H1 (cell line): ENCODE results near the gene POC1B. TPM values are rescaled to one million over a fixed set of nuclear protein-coding genes. Genes with fewer than 3 reads are reported as not detected.

Experiments
- CTCF ChIA-PET: fragments of 300-600 bp; sonication (Branson Sonifier 250); formaldehyde crosslinking; loops from one replicate; lab custom pipeline; 2021; ENCODE audit not compliant: partially characterized antibody; lab: Charles Lee
- POLR2A ChIA-PET: fragments of 300-600 bp; sonication (Branson Sonifier 250); formaldehyde crosslinking; loops from one replicate; lab custom pipeline; 2021; ENCODE audit warnings: inconsistent platforms; ENCODE audit not compliant: partially characterized antibody; lab: Charles Lee
- DNase-seq, 2 experiments: peaks; one replicate each; pipeline versions ENCODE4 v3.0.0 to v3.0.0-alpha.2; 2010 to 2022; ENCODE audit warnings: low spot score in 2 of 2, low read depth in 1 of 2, mixed read lengths in 1 of 2
- FAIRE-seq: peaks from 2 replicates; lab custom pipeline; 2011; peaks lifted over from hg19 to GRCh38; lab: Jason Lieb, UNC
- H2AFZ ChIP-seq: 2 replicates; pipeline ENCODE4 v1.8.1; 2012; ENCODE audit warnings: low read length, inconsistent platforms
- H2AK5ac ChIP-seq: 2 replicates; pipeline ENCODE4 v1.6.1; 2013; ENCODE audit warnings: low read depth, low read length
- H2BK120ac ChIP-seq: replicated peaks from 2 replicates; pipeline ENCODE3; 2013; ENCODE audit warnings: low read depth, low read length, inconsistent platforms
- H2BK12ac ChIP-seq: 2 replicates; pipeline ENCODE4 v1.6.1; 2013; ENCODE audit warnings: low read depth, low read length
- H2BK15ac ChIP-seq: 2 replicates; pipeline ENCODE4 v1.6.1; 2013; ENCODE audit warnings: low read length
- H2BK20ac ChIP-seq: 2 replicates; pipeline ENCODE4 v1.6.1; 2013; ENCODE audit warnings: low read length
- H2BK5ac ChIP-seq: 2 replicates; pipeline ENCODE4 v1.6.1; 2013; ENCODE audit warnings: low read depth, low read length
- H3K14ac ChIP-seq: 2 replicates; pipeline ENCODE4 v1.6.1; 2013; ENCODE audit warnings: inconsistent platforms; ENCODE audit not compliant: insufficient read length
- H3K18ac ChIP-seq: 2 replicates; pipeline ENCODE4 v1.6.1; 2013; ENCODE audit warnings: low read length; ENCODE audit errors: extremely low read depth
- H3K23ac ChIP-seq: 2 replicates; pipeline ENCODE4 v1.6.1; 2013; ENCODE audit warnings: inconsistent platforms; ENCODE audit not compliant: insufficient read length
- H3K23me2 ChIP-seq: 2 replicates; pipeline ENCODE4 v1.6.1; 2013; ENCODE audit warnings: low read depth, low read length
- H3K27ac ChIP-seq: 2 replicates; pipeline ENCODE4 v1.6.1; 2011; ENCODE audit warnings: low read depth, low read length, inconsistent platforms
- H3K27me3 ChIP-seq, 4 experiments: replicated peaks in 1 of 4; 1 replicate in 1 of 4; 2 replicates in 3 of 4; pipeline versions ENCODE4 v1.6.1 to v1.8.1; 2011 to 2013; ENCODE audit warnings: low read length in 3 of 4, mild to moderate bottlenecking in 3 of 4, inconsistent platforms in 2 of 4, mixed read lengths in 2 of 4, moderate library complexity in 1 of 4; ENCODE audit not compliant: control insufficient read depth in 3 of 4, insufficient read depth in 3 of 4; ENCODE audit errors: extremely low read depth in 1 of 4
- H3K36me3 ChIP-seq, 4 experiments: 2 replicates each; pipeline versions ENCODE4 v1.6.1 to v1.8.1; 2011 to 2013; ENCODE audit warnings: mild to moderate bottlenecking in 4 of 4, low read length in 3 of 4, moderate library complexity in 2 of 4, control low read depth in 1 of 4, inconsistent platforms in 1 of 4; ENCODE audit not compliant: insufficient read depth in 4 of 4, control insufficient read depth in 2 of 4
- H3K4ac ChIP-seq: replicated peaks from 2 replicates; pipeline ENCODE3; 2013; ENCODE audit warnings: low read length, low read depth, mixed read lengths, inconsistent platforms; ENCODE audit not compliant: insufficient read length
- H3K4me1 ChIP-seq, 4 experiments: replicated peaks in 1 of 4; 1 replicate in 1 of 4; 2 replicates in 3 of 4; pipeline versions ENCODE4 v1.6.1 to v1.8.1; 2011 to 2013; ENCODE audit warnings: low read length in 3 of 4, inconsistent platforms in 2 of 4, mixed read lengths in 1 of 4; ENCODE audit not compliant: insufficient read depth in 4 of 4, control insufficient read depth in 3 of 4
- H3K4me2 ChIP-seq, 2 experiments: 2 replicates each; pipeline versions ENCODE4 v1.6.1 to v1.8.1; 2011 to 2013; ENCODE audit warnings: low read depth in 2 of 2, low read length in 2 of 2, control low read depth in 1 of 2, inconsistent platforms in 1 of 2, mild to moderate bottlenecking in 1 of 2; ENCODE audit not compliant: insufficient read depth in 1 of 2
- H3K4me3 ChIP-seq, 4 experiments: fragments of 200-600, 300-600 bp in 1 of 4; sonication (generic), shearing (Covaris generic), sonication (Bioruptor Twin) in 1 of 4; 2 replicates each; pipeline versions ENCODE4 v1.5.1 to v1.8.1; 2011 to 2016; ENCODE audit warnings: low read length in 4 of 4, low read depth in 3 of 4, control low read depth in 2 of 4, inconsistent platforms in 2 of 4, mild to moderate bottlenecking in 2 of 4, mixed read lengths in 1 of 4, moderate library complexity in 1 of 4; ENCODE audit not compliant: insufficient read depth in 2 of 4; ENCODE audit errors: extremely low read depth in 1 of 4
- H3K56ac ChIP-seq: replicated peaks from 2 replicates; pipeline ENCODE3; 2013; ENCODE audit warnings: low read depth, mild to moderate bottlenecking, mixed read lengths, low read length, inconsistent platforms; ENCODE audit not compliant: insufficient read length
- H3K79me1 ChIP-seq: 2 replicates; pipeline ENCODE4 v1.6.1; 2013; ENCODE audit warnings: low read depth, low read length, control low read depth
- H3K79me2 ChIP-seq, 2 experiments: 2 replicates each; pipeline versions ENCODE4 v1.6.1 to v1.8.1; 2012 to 2013; ENCODE audit warnings: low read length in 2 of 2, mild to moderate bottlenecking in 2 of 2, inconsistent platforms in 1 of 2; ENCODE audit not compliant: insufficient read depth in 2 of 2, control insufficient read depth in 1 of 2
- H3K9ac ChIP-seq, 4 experiments: replicated peaks in 1 of 4; 1 replicate in 1 of 4; 2 replicates in 3 of 4; pipeline versions ENCODE4 v1.6.1 to v1.8.1; 2011 to 2013; ENCODE audit warnings: low read depth in 3 of 4, low read length in 3 of 4, control low read depth in 2 of 4, mild to moderate bottlenecking in 2 of 4, moderate library complexity in 2 of 4, inconsistent platforms in 1 of 4; ENCODE audit errors: extremely low read depth in 1 of 4
- H3K9me3 ChIP-seq, 2 experiments: 2 replicates each; pipeline versions ENCODE4 v1.6.1 to v1.8.1; 2012 to 2013; ENCODE audit warnings: mild to moderate bottlenecking in 2 of 2, moderate library complexity in 2 of 2, control low read depth in 1 of 2, inconsistent platforms in 1 of 2, low read depth in 1 of 2, low read length in 1 of 2, mixed read lengths in 1 of 2; ENCODE audit not compliant: insufficient read depth in 2 of 2
- H4K20me1 ChIP-seq, 2 experiments: replicated peaks in 1 of 2; 2 replicates each; pipeline versions ENCODE3 to v1.8.1; 2011 to 2013; ENCODE audit warnings: inconsistent platforms in 2 of 2, low read length in 2 of 2, mild to moderate bottlenecking in 1 of 2; ENCODE audit not compliant: insufficient read depth in 2 of 2, control insufficient read depth in 1 of 2
- H4K5ac ChIP-seq: 2 replicates; pipeline ENCODE4 v1.6.1; 2013; ENCODE audit warnings: low read length, low read depth, mixed read lengths, inconsistent platforms; ENCODE audit not compliant: insufficient read length
- H4K8ac ChIP-seq: 2 replicates; pipeline ENCODE4 v1.8.0; 2013; ENCODE audit warnings: mild to moderate bottlenecking, moderate library complexity, low read length, inconsistent platforms; ENCODE audit not compliant: insufficient read depth; ENCODE audit errors: extremely low read depth
- H4K91ac ChIP-seq: replicated peaks from 2 replicates; pipeline ENCODE3; 2013; ENCODE audit warnings: low read length, mixed read lengths, inconsistent platforms; ENCODE audit not compliant: insufficient read length
- CBX8 ChIP-seq: fragments of 300-800, 300-1000 bp; sonication (generic); IDR thresholded peaks from 2 replicates; pipeline ENCODE4 v1.7.1; 2016; ENCODE audit warnings: low read depth, low read length, borderline replicate concordance
- CEBPB ChIP-seq: IDR thresholded peaks from 2 replicates; pipeline ENCODE4 v1.6.1; 2012; ENCODE audit warnings: low read depth, low read length
- CHD1 ChIP-seq: IDR thresholded peaks from 2 replicates; pipeline ENCODE4 v1.6.1; 2012; ENCODE audit warnings: low read depth, low read length, improper control_type of control experiment
- JUN ChIP-seq: IDR thresholded peaks from 2 replicates; pipeline ENCODE4 v1.6.1; 2011; ENCODE audit warnings: low read depth, mild to moderate bottlenecking, improper control_type of control experiment, low read length
- PHF8 ChIP-seq: fragments of 200-600 bp; sonication (generic); conservative IDR thresholded peaks from 2 replicates; pipeline ENCODE4 v1.7.1; 2012; ENCODE audit warnings: low read depth, mild to moderate bottlenecking, inconsistent platforms, low read length, moderate library complexity
- SP1 ChIP-seq: IDR thresholded peaks from 2 replicates; pipeline ENCODE4 v1.6.1; 2011; ENCODE audit warnings: low read depth, low read length
- SP4 ChIP-seq: IDR thresholded peaks from 2 replicates; pipeline ENCODE4 v1.6.1; 2012; ENCODE audit warnings: low read length, inconsistent platforms
- YY1 ChIP-seq: IDR thresholded peaks from 2 replicates; pipeline ENCODE4 v1.6.1; 2011; ENCODE audit warnings: low read depth, mild to moderate bottlenecking, low read length
- ZNF274 ChIP-seq: IDR thresholded peaks from 2 replicates; pipeline ENCODE4 v1.7.0; 2012; ENCODE audit warnings: low read length, borderline replicate concordance; ENCODE audit errors: extremely low read depth
- WGBS, 2 experiments: shearing (Covaris generic) in 1 of 2; methylation state at CpG; one replicate each; pipeline versions ENCODE4 v1.1.6 to v1.1.7; 2013 to 2015; ENCODE audit warnings: low lambda C conversion rate in 2 of 2, mixed read lengths in 2 of 2, inconsistent platforms in 1 of 2, low coverage in 1 of 2, missing lambda C conversion rate in 1 of 2; ENCODE audit not compliant: insufficient replicate concordance in 2 of 2, insufficient coverage in 1 of 2, insufficient read length in 1 of 2; ENCODE audit errors: extremely low coverage in 1 of 2, missing lambda C conversion rate in 1 of 2; 5-methylcytosine and 5-hydroxymethylcytosine counted together
- polyA plus RNA-seq, 7 experiments: library from polyadenylated mRNA; depleted of rRNA in 3 of 7; stranded (reverse) in 5 of 7; unstranded in 2 of 7; fragments of >200 nt in 5 of 7; fragments of 200-250 nt in 2 of 7; gene quantifications; 1 replicate in 5 of 7; 2 replicates in 1 of 7; 4 replicates in 1 of 7; pipeline versions ENCODE4 v1.2.1 to v1.2.3, GENCODE V29; 2011 to 2013; ENCODE audit warnings: missing spikeins in 2 of 7, mixed read lengths in 2 of 7
- total RNA-seq: library from RNA; stranded (reverse); fragmentation: NEBNext Ultra II Directional; extraction: Animal tissue kit (Norgen Biotek cat#: 25700); gene quantifications from 2 replicates; pipeline ENCODE4 v1.2.1, GENCODE V29; 2021
- TF ChIP-seq, protein P1 (sequence below): IDR thresholded peaks from 2 replicates; pipeline ENCODE4 v1.6.1; 2012; ENCODE audit warnings: inconsistent platforms
- TF ChIP-seq, protein P2 (sequence below): IDR thresholded peaks from 2 replicates; pipeline ENCODE4 v1.6.1; 2012; ENCODE audit warnings: low read length, inconsistent platforms
- TF ChIP-seq, protein P3 (sequence below): IDR thresholded peaks from 2 replicates; pipeline ENCODE4 v1.6.1; 2012; ENCODE audit warnings: inconsistent platforms

POC1B gene
- total and polyA plus RNA-seq, 2 of the 8 experiments (the other 6 are each of a cell fraction or from before 2014, with no cell fraction given): 7.5 to 16.3 TPM

DNA sequence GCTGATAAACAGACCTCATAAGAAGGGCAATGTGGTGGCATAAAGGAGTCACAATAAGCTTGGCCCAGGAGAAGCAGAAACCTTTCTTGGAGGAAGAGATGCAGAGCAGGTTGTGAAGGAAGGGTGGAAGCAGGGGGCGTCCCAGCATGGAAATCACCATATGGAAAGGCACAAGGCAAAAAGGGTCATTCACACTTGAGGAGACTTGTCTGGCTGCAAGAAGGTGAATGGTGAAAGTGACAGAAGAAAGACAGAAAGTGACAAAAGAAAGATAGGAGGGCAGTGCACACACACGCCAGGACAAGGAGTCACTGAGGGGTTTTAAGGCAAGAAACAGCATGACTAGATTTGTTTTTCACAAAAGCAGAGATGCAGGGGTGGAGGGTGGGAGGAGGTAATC lies 39.6 kb downstream of the POC1B start:
- H2BK20ac ChIP-seq: no peak overlapping the region
- no peak overlapping the region for H2AFZ ChIP-seq
- H3K79me1 ChIP-seq: no peaks in the 10 kb centered on the region
- H3K23me2 ChIP-seq: no peaks in the 10 kb centered on the region
- H3K18ac ChIP-seq: no peak overlapping the region
- ChIA-PET POLR2A (interaction anchor here (0.8 kb wide), 1 partner anchor 19 kb away, joined by 3 read pairs; no protein-coding TSS in a partner anchor), CTCF (interaction anchor here (0.7 to 5.3 kb wide), 9 partner anchors 8 to 593 kb away, joined by 3 to 23 read pairs (median 4); no protein-coding TSS in a partner anchor)
- H3K4ac ChIP-seq: no peak overlapping the region
- no peak overlapping the region for H3K14ac ChIP-seq
- H3K9me3 ChIP-seq: no peaks in the 10 kb centered on the region
- no peak overlapping the region for H2BK5ac ChIP-seq
- H3K36me3 ChIP-seq: 0 out of 8 replicates have a peak, but pooled peaks cover 0 to 3% (median 0%) of the 10 kb centered on the region in 4 experiments
- H3K23ac ChIP-seq: no peak overlapping the region
- H4K91ac ChIP-seq: no peak overlapping the region
- no peaks in the 10 kb centered on the region for H3K79me2 ChIP-seq
- no peak overlapping the region for H2BK15ac ChIP-seq
- no peak overlapping the region for H3K9ac ChIP-seq
- H4K5ac ChIP-seq: no peak overlapping the region
- H3K4me2 ChIP-seq: no peak overlapping the region; a peak in 1 of 4 replicates
- no peak overlapping the region for H2BK120ac ChIP-seq
- no peak overlapping the region for H2BK12ac ChIP-seq
- no peak overlapping the region for H3K56ac ChIP-seq
- DNase-seq (no peak), FAIRE-seq (no peak)
- no peaks in the 10 kb centered on the region; a peak in 1 of 7 replicates for H3K4me1 ChIP-seq
- no peak overlapping the region for H4K8ac ChIP-seq
- 0 out of 2 replicates have a peak overlapping the region, but pooled peaks have one; percentile 42 for H2AK5ac ChIP-seq
- no peak overlapping the region for H3K4me3 ChIP-seq
- no peak overlapping the region for H3K27ac ChIP-seq
- H4K20me1 ChIP-seq: no peaks in the 10 kb centered on the region
- 67% methylated on average over 2 of the region's 2 CpGs; no CpG with 5 or more reads in 1 of the 2 experiments for WGBS, 2 experiments
- H3K27me3 ChIP-seq: no peaks in the 10 kb centered on the region
- TF ChIP-seq, protein P1, sequence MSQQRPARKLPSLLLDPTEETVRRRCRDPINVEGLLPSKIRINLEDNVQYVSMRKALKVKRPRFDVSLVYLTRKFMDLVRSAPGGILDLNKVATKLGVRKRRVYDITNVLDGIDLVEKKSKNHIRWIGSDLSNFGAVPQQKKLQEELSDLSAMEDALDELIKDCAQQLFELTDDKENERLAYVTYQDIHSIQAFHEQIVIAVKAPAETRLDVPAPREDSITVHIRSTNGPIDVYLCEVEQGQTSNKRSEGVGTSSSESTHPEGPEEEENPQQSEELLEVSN: no peak
- TF ChIP-seq, protein P2, sequence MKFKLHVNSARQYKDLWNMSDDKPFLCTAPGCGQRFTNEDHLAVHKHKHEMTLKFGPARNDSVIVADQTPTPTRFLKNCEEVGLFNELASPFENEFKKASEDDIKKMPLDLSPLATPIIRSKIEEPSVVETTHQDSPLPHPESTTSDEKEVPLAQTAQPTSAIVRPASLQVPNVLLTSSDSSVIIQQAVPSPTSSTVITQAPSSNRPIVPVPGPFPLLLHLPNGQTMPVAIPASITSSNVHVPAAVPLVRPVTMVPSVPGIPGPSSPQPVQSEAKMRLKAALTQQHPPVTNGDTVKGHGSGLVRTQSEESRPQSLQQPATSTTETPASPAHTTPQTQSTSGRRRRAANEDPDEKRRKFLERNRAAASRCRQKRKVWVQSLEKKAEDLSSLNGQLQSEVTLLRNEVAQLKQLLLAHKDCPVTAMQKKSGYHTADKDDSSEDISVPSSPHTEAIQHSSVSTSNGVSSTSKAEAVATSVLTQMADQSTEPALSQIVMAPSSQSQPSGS: no peak
- TF ChIP-seq JUN: no peak
- no peak for TF ChIP-seq SP4
- TF ChIP-seq SP1: no peak
- no peak for TF ChIP-seq CBX8
- TF ChIP-seq CHD1: no peak
- no peak for TF ChIP-seq PHF8
- no peak for TF ChIP-seq CEBPB
- no peak for TF ChIP-seq YY1
- TF ChIP-seq, protein P3, sequence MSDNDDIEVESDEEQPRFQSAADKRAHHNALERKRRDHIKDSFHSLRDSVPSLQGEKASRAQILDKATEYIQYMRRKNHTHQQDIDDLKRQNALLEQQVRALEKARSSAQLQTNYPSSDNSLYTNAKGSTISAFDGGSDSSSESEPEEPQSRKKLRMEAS: no peak
- TF ChIP-seq ZNF274: no peak
